H9 (cell line): ENCODE data around the gene ARRDC1. TPM values are rescaled to one million over a fixed set of nuclear protein-coding genes. Genes with fewer than 3 reads are reported as not detected.

Experiments used
- DNase-seq: peaks from one replicate; pipeline ENCODE4 v3.0.0-alpha.2; 2017
- H2AFZ ChIP-seq: one replicate; pipeline ENCODE4 v1.6.1; 2013; ENCODE audit warnings: mild to moderate bottlenecking, low read length, control low read depth, moderate library complexity
- H2AK5ac ChIP-seq: 2 replicates; pipeline ENCODE4 v1.6.1; 2013; ENCODE audit warnings: low read length, control low read depth, mixed read lengths; ENCODE audit not compliant: insufficient read length
- H2BK120ac ChIP-seq: one replicate; pipeline ENCODE4 v1.6.1; 2013; ENCODE audit warnings: low read depth, mild to moderate bottlenecking, low read length, control low read depth, inconsistent platforms; ENCODE audit not compliant: poor library complexity, severe bottlenecking
- H2BK12ac ChIP-seq: 2 replicates; pipeline ENCODE4 v1.6.1; 2013; ENCODE audit warnings: low read length, control low read depth, mixed read lengths, low read depth; ENCODE audit not compliant: insufficient read length
- H2BK15ac ChIP-seq: 2 replicates; pipeline ENCODE4 v1.6.1; 2013; ENCODE audit warnings: low read depth, low read length, control low read depth
- H2BK20ac ChIP-seq: one replicate; pipeline ENCODE4 v1.6.1; 2013; ENCODE audit warnings: low read depth, mild to moderate bottlenecking, low read length, control low read depth, inconsistent platforms; ENCODE audit not compliant: poor library complexity, severe bottlenecking
- H2BK5ac ChIP-seq: 2 replicates; pipeline ENCODE4 v1.6.1; 2013; ENCODE audit warnings: low read length, control low read depth, mixed read lengths; ENCODE audit not compliant: insufficient read length
- H3K14ac ChIP-seq: 2 replicates; pipeline ENCODE4 v1.6.1; 2013; ENCODE audit warnings: low read length, control low read depth; ENCODE audit not compliant: insufficient read depth
- H3K18ac ChIP-seq: 2 replicates; pipeline ENCODE4 v1.6.1; 2013; ENCODE audit warnings: low read depth, mild to moderate bottlenecking, mixed read lengths, low read length, control low read depth; ENCODE audit not compliant: insufficient read length
- H3K23ac ChIP-seq: 2 replicates; pipeline ENCODE4 v1.6.1; 2013; ENCODE audit warnings: low read length, control low read depth, mixed read lengths, low read depth; ENCODE audit not compliant: insufficient read length
- H3K23me2 ChIP-seq: 2 replicates; pipeline ENCODE4 v1.6.1; 2013; ENCODE audit warnings: low read depth, mild to moderate bottlenecking, mixed read lengths, low read length, control low read depth; ENCODE audit not compliant: insufficient read length, poor library complexity, severe bottlenecking
- H3K27ac ChIP-seq: 2 replicates; pipeline ENCODE4 v1.5.1; 2013; ENCODE audit warnings: low read length, control low read depth, mixed read lengths, low read depth; ENCODE audit not compliant: insufficient read length
- H3K27me3 ChIP-seq: 2 replicates; pipeline ENCODE4 v1.6.1; 2013; ENCODE audit warnings: low read length, control low read depth, inconsistent platforms; ENCODE audit not compliant: insufficient read depth
- H3K4ac ChIP-seq: 2 replicates; pipeline ENCODE4 v1.6.1; 2013; ENCODE audit warnings: low read depth, mild to moderate bottlenecking, control low read depth, inconsistent platforms, low read length, moderate library complexity
- H3K4me1 ChIP-seq: 2 replicates; pipeline ENCODE4 v1.6.1; 2013; ENCODE audit warnings: low read length, control low read depth, inconsistent platforms; ENCODE audit not compliant: insufficient read depth
- H3K4me2 ChIP-seq: 2 replicates; pipeline ENCODE4 v1.6.1; 2013; ENCODE audit warnings: low read length, control low read depth, mixed read lengths; ENCODE audit not compliant: insufficient read length, insufficient read depth
- H3K56ac ChIP-seq: 2 replicates; pipeline ENCODE4 v1.6.1; 2013; ENCODE audit warnings: low read depth, mild to moderate bottlenecking, mixed read lengths, low read length, control low read depth; ENCODE audit not compliant: insufficient read length
- H3K79me1 ChIP-seq: 2 replicates; pipeline ENCODE4 v1.6.1; 2013; ENCODE audit warnings: low read depth, mild to moderate bottlenecking, moderate library complexity, low read length, control low read depth, inconsistent platforms; ENCODE audit not compliant: insufficient read depth, poor library complexity, severe bottlenecking
- H3K79me2 ChIP-seq: 2 replicates; pipeline ENCODE4 v1.6.1; 2013; ENCODE audit warnings: low read length, control low read depth, inconsistent platforms; ENCODE audit not compliant: insufficient read depth
- H3K9ac ChIP-seq: 2 replicates; pipeline ENCODE4 v1.6.1; 2013; ENCODE audit warnings: low read length, control low read depth, mixed read lengths; ENCODE audit not compliant: insufficient read length; ENCODE audit errors: extremely low read depth
- H3K9me3 ChIP-seq: one replicate; pipeline ENCODE4 v1.6.1; 2013; ENCODE audit warnings: low read depth, low read length, inconsistent platforms; ENCODE audit not compliant: control insufficient read depth
- H3T11ph ChIP-seq: one replicate; pipeline ENCODE4 v1.6.1; 2013; ENCODE audit warnings: mild to moderate bottlenecking, low read length, control low read depth, inconsistent platforms
- H4K20me1 ChIP-seq: one replicate; pipeline ENCODE4 v1.6.1; 2013; ENCODE audit not compliant: control insufficient read depth, insufficient read length, insufficient read depth
- H4K5ac ChIP-seq: 2 replicates; pipeline ENCODE4 v1.6.1; 2013; ENCODE audit warnings: low read depth, mild to moderate bottlenecking, mixed read lengths, low read length, control low read depth; ENCODE audit not compliant: insufficient read length
- H4K8ac ChIP-seq: replicated peaks from 2 replicates; pipeline ENCODE4 v1.6.1; 2013; ENCODE audit warnings: low read length, control low read depth, mixed read lengths, low read depth; ENCODE audit not compliant: insufficient read length
- H4K91ac ChIP-seq: 2 replicates; pipeline ENCODE4 v1.6.1; 2013; ENCODE audit warnings: low read depth, mild to moderate bottlenecking, moderate library complexity, mixed read lengths, low read length, control low read depth; ENCODE audit not compliant: insufficient read length
- H3K27ac Mint-ChIP-seq, 3 experiments: 2 replicates in 2 of 3; 3 replicates in 1 of 3; pipeline ENCODE4 v1.8.0; 2020 to 2021; ENCODE audit warnings: mixed read lengths in 3 of 3, mild to moderate bottlenecking in 1 of 3, moderate library complexity in 1 of 3
- H3K27me3 Mint-ChIP-seq: 2 replicates; pipeline ENCODE4 v1.8.0; 2021; ENCODE audit warnings: low read depth, mild to moderate bottlenecking, moderate library complexity, mixed read lengths
- H3K36me3 Mint-ChIP-seq, 3 experiments: 2 replicates in 2 of 3; 3 replicates in 1 of 3; pipeline ENCODE4 v1.8.0; 2020 to 2021; ENCODE audit warnings: low read depth in 3 of 3, mixed read lengths in 3 of 3; ENCODE audit not compliant: insufficient read depth in 1 of 3
- H3K4me1 Mint-ChIP-seq, 2 experiments: 2 replicates each; pipeline ENCODE4 v1.8.0; 2020; ENCODE audit warnings: mixed read lengths in 2 of 2
- H3K4me3 Mint-ChIP-seq, 2 experiments: 2 replicates in 1 of 2; 3 replicates in 1 of 2; pipeline ENCODE4 v1.8.0; 2020 to 2021; ENCODE audit warnings: mild to moderate bottlenecking in 2 of 2, mixed read lengths in 2 of 2, moderate library complexity in 1 of 2
- H3K9me3 Mint-ChIP-seq, 2 experiments: 2 replicates in 1 of 2; 3 replicates in 1 of 2; pipeline ENCODE4 v1.8.0; 2020; ENCODE audit warnings: mild to moderate bottlenecking in 2 of 2, mixed read lengths in 2 of 2, moderate library complexity in 1 of 2
- CTCF ChIP-seq: fragments of 200-600 bp; sonication (generic); conservative IDR thresholded peaks from 3 replicates; pipeline ENCODE4 v1.8.0; 2021; ENCODE audit warnings: antibody characterized with exemption, mild to moderate bottlenecking
- WGBS: extraction: QIAGEN DNeasy Blood & Tissue Kit; methylation state at CpG from one replicate; pipeline ENCODE4 v1.1.7; 2013; ENCODE audit warnings: missing lambda C conversion rate, low lambda C conversion rate, mixed read lengths; ENCODE audit not compliant: insufficient read length; ENCODE audit errors: extremely low coverage; 5-methylcytosine and 5-hydroxymethylcytosine counted together
- total RNA-seq: library from RNA; stranded (reverse); gene quantifications from 2 replicates; pipeline ENCODE4 v1.2.1, GENCODE V29; 2021

The ARRDC1 gene
- total RNA-seq, 1 experiment from 2014 or later: 34.4 TPM

- H3K36me3 Mint-ChIP-seq: peaks cover 6 to 28% (median 15%) of the 10 kb centered on the region in 3 experiments; a peak in 6 of 7 replicates
- no CpG with 5 or more reads among the region's 5 CpGs for WGBS
- H3K9me3 Mint-ChIP-seq: no peaks in the 10 kb centered on the region; a peak in 1 of 5 replicates
Observed at GRCh38 chr9:137640862-137641261, 35.4 kb downstream of the ARRDC1 start.

More at GRCh38 chr9:137640862-137641261, 35.4 kb downstream of the ARRDC1 start:
- no peak overlapping the region for H2BK20ac ChIP-seq
- no peak overlapping the region for H4K5ac ChIP-seq
- H3K14ac ChIP-seq: no peak overlapping the region
- TF ChIP-seq CTCF: no peak
- no peak overlapping the region for H4K91ac ChIP-seq
- H3K4ac ChIP-seq: no peak overlapping the region
- H4K20me1 ChIP-seq: no peaks in the 10 kb centered on the region
- H3K9me3 ChIP-seq: no peaks in the 10 kb centered on the region
- H4K8ac ChIP-seq: no peak overlapping the region
- H3K9ac ChIP-seq: no peak overlapping the region
- peaks cover 0 to 12% of the 10 kb centered on the region in 2 experiments for H3K4me1 Mint-ChIP-seq
- H3K27ac ChIP-seq: no peak overlapping the region
- H3K27ac Mint-ChIP-seq: peak overlapping the region in 2 of 3 experiments; percentile 46 to 61; a peak in 4 of 7 replicates
- no peaks in the 10 kb centered on the region for H3K23me2 ChIP-seq
- H2BK120ac ChIP-seq: no peak overlapping the region
- no peak overlapping the region for H3K18ac ChIP-seq
- H3K56ac ChIP-seq: no peak overlapping the region
- no peak overlapping the region for H3K23ac ChIP-seq
- H3K79me2 ChIP-seq: peaks cover 51% of the 10 kb centered on the region; the same call in 1 of the 2 replicates
- H2BK15ac ChIP-seq: no peak overlapping the region
- H3K27me3 ChIP-seq: no peaks in the 10 kb centered on the region
- no peak overlapping the region for H2BK12ac ChIP-seq
- H3K27me3 Mint-ChIP-seq: no peaks in the 10 kb centered on the region
- H2AFZ ChIP-seq: no peak overlapping the region
- H3K4me1 ChIP-seq: no peaks in the 10 kb centered on the region; the same call in 1 of the 2 replicates
- H3K4me2 ChIP-seq: no peak overlapping the region
- H3T11ph ChIP-seq: no peak overlapping the region
- no peak overlapping the region for H2AK5ac ChIP-seq
- no peak for DNase-seq
- H3K4me3 Mint-ChIP-seq: no peak overlapping the region
- H2BK5ac ChIP-seq: no peak overlapping the region
- H3K79me1 ChIP-seq: peaks cover 18% of the 10 kb centered on the region
